Superior temporal gyrus (tissue), 1 donor: ENCODE measurements around the gene IFI27L2.
A peak's percentile ranks its signal among the peaks of the same experiment; 100 is the strongest.
"Not testable (repeated sequence)": the region's sequence is repeated elsewhere in the genome, so short reads cannot be mapped to it uniquely, and the experiment has no call there.

Source experiments
- DNase-seq: peaks from one replicate; pipeline ENCODE4 v3.0.0-alpha.2; 2016; ENCODE audit errors: extremely low spot score

Gene IFI27L2, protein sequence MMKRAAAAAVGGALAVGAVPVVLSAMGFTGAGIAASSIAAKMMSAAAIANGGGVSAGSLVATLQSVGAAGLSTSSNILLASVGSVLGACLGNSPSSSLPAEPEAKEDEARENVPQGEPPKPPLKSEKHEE

DNA sequence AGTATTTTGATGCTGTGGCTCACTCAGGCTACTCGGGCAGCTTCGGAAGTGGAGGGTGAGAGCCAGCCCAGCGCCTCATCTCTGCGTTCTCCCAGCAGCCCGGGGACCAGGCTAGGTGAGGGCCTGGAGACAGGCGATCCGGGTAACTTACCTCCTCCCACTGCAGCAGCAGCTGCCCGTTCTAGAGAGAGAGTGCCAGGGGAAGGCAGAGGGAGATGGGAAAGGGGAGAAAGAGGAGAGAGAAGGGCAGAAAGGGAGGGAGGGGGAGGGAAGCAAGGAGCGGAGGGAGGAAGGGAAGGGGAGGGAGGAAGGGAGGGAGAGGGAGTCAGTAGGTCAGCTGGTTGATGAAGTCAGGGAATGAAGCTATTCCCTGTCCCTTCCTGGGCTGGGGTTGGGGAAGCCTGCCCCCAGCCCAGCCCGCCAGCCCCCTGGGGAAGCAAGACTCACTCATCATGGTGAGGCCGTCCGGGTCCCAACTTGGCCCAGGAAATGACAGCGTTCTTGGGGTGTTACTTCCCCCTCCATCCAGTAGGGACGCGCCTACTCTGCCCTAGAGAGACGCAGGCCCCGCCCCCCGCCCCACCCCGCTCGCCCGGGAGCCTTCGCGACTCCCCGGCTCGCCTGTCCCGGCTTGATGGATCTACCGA is at the start of gene IFI27L2:
IFI27L2 (minus strand) TSS at position 494 of the 647 bp plus-strand sequence; CDS start at position 454, 40 bp downstream.
- DNase-seq = peak; percentile 80

DNA sequence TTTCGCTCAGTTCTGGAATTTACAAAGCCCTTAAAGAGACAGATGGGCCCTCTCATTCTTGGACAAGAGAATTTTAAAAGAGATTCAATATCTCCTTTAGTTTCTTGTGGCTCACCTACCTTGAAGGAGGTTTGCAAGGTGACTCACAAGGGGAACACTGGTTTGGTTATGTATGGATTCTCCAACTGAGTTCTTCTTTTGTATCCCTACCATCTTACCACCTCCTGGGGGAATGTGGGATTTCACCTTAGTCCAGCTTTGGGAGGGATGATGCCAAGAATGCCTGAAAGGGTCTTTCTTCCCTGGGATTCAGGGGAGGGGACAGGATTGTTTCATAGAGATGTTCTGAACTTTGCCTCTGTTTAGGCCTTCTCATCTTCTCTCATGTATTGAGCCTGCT is 48.4 kb upstream of the IFI27L2 start:
- peak; percentile 24 for DNase-seq

DNA sequence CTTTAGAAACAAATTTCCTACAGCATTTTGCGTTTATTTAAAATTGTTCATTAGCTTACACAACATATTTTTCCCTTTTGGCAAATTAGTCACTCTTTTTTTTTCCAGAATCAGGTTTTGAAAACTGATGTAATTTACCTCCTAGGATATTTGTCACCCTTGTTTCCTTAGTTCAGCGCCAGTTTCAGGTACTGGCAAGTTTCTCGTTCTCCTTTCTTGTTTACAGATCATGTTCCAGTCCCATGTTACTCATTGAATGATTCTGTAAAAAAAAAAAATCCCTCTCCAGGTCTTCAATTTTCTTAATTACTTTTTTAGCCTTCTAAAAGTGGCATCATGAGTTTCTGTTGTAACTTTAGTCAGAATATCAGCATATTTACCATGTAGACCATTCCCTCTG is 47.4 kb upstream of the IFI27L2 start:
- peak; percentile 20 for DNase-seq

DNA sequence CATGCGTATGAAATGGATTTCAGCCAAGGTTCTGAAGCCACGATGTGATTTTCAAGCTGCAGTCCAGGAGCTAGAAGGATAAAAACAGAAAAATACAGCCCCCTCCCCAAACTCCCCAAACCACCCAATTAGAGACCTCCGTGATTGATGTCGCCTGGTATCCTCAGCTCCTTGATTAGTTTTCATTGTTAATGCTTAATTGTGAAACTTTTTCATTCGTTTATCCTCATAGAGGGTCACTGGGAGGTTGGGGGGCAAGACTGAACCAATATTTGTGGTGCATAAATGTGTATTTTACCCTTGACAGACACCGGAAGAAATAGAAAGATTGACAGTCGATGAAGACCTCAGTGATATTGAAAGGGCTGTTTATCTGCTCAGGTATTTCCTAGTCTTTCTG is 46.3 kb upstream of the IFI27L2 start:
- DNase-seq = no peak

DNA sequence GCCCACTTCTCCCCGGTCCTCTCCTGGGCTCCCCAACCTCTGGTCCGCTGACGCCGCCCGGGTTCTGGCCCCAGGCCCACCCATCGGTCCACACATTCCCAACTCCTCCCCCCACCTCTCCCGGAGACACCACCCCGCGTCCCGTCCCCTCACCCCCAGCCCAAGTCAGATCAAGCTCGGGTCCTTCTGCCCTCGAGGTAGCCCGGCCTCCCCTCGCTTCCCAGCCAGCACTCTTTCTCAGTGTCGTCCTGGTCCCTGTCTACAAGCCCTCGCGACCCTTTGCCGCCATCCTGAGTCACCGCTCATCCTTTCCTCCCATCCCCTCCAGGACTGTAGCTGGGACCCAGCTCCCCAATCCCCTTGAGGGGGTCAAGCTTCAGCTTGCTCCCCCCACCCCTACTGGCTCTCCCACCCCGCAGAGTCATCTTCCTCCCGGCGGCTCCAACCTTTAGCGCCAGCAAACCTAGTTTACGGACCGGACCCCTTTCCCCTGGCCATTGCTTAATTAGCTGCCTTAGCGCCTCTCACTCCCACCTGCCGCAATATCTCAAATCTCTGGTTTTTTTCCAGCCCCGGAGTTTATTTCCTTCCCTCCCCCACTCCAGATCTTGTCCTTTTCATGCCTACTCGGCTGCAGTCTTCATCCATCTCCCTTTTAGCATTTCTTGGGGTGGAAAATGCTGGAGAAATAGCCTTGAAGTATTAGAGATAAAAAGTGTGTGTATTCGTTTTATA is 45.8 kb upstream of the IFI27L2 start:
- peak; percentile 17 for DNase-seq

DNA sequence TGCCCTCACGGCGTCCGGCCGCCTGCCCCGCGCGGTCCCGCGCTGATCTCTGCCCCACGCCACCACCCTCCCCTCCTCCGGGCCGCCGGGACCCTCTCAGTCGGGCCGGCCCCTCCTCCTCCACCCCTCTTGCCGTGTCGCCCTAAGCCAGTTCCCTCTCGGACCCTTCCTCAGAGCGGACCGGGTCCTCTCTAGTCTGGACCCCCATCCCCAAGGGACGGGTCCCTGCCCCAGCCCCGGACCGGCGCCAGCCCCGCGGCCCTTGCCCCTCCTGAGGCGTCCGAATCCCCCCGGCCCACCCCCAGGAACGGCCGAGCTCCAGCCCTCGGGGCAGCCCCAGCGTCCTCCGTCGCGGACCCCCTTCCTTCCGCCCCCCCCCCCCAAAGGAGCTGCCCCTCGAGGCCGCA is 45.2 kb upstream of the IFI27L2 start:
- DNase-seq = no peak

DNA sequence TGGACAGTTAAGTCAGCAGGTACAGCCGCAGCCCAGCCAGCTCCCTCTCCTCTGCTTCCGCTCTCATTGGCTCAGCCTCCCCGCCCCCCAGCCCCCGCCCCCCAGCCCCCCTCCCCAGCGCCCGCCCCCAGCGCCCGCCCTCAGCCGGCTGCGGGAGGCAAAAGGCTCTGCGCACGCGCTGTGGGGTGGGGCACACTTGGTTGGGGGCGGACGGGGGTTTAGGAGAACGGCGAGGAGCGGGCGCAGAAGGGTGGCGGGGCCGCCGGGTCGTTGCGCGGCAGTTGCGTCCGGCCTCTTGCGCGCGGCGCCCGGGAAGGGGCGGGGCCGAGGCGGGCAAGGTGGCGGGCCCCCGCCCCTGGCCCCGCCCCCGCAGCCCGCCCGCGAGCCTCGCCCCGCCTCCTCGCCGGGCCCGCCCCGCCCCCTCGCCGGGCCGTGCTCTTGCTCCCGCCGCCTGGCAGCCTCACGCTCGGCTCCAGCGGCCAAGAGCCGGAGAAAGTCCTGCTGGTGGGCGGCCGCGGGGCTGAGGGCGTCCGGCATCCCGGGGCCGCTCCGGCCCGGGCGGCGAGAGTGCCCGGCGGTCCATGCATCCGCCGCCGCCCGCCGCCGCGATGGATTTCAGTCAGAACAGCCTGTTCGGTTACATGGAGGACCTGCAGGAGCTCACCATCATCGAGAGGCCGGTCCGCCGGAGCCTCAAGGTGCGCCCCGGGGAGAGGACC is 44.6 kb upstream of the IFI27L2 start, which contains the start of gene PPP4R4:
PPP4R4 (plus strand) TSS at position 438 of the 719 bp plus-strand sequence; CDS start at position 582, 144 bp downstream.
- peak; percentile 63 for DNase-seq

DNA sequence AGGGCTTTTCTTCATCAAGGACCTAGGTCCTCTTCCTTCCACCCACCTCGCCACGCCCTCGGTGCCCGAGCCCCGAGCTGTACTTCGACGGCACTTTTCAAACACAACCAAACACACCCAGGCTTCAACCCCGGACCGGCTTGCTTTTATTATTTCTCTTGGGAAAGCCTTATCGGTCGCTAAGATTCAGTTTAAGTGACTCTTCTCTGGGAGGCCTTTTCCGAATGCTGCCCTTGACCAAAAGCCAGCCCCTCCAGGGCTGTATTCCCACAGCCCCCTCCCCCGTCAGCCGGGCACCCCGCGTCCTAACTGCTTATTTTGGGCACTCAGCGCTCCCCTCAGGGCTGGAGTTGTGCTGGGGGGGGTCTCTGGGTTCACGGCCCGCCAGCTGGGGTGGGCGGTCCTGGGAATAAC is 44.1 kb upstream of the IFI27L2 start:
- DNase-seq = peak; percentile 22

DNA sequence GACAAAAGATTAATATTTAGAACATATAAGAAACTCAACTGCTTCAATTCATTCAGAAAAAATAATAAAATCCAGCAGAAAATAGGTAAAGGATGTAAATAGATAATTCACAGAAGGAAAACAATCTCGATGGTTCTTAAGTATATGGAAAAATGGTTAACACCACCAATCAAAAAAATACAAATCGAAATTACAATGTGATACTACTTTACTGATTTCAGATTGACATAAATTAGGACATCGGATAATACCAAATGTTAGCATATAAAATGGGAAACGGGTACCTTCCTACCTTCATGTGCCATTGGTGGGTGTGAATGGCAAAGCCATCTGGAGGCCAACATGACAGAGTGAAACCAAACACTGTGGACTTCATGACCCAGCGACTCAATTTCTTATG is 43.1 kb upstream of the IFI27L2 start:
- DNase-seq = no peak

DNA sequence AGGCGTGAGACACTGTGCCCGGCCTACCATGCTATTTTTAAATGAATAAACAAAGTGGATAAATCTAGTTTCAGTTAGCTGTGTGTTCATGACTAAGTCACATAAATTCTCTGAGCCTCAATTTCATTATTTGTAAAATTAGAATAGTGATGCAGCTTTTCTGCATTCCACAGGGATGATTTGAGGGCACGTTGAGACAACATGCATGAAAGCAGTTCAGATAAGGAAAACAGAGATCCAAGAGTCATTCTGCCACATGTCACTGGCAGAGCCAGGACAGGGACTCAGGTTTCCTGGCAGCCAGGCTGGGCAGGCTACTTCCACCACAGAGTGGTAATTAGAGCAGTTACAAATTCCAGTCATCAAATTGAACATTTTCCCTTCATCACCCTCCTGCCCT is 41.8 kb upstream of the IFI27L2 start:
- no peak for DNase-seq

DNA sequence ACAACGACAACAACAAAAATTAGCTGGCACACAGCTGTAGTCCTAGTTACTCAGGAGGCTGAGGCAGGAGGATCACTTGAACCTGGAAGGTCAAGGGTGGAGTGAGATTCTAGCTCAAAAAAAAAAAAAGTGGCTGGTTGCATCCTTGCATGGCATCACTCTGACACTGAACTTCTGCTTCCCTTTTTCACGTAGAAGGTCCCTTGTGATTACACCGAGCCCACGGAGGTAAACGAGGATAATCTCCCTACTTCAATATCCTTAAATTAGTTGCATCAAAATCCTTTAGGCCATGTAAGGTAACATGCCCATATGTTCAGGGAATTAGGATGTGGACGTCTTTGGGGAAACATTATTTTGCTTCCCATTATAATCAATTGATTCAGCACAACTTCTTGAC is 40.7 kb upstream of the IFI27L2 start:
- DNase-seq = no peak

DNA sequence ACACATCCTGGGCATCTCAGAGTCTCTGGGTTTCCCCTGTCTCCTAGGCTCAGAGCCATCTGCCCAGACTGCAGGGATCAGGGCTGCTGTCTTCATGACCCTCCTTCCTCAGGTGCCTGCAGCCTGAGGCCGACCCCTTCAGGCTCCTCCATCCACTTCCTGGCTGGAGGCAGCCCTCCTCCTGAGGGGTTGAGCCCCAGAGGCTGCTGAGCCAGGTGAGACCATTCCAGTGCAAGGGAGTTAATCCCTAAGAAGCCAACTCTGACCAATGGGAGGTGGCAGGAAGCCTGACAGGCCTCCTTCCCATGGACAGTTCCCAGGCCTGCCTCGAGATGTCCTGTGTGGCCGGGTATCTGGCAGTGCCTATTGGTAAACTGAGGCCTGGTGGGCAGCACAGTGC is 36.3 kb upstream of the IFI27L2 start:
- no peak for DNase-seq

DNA sequence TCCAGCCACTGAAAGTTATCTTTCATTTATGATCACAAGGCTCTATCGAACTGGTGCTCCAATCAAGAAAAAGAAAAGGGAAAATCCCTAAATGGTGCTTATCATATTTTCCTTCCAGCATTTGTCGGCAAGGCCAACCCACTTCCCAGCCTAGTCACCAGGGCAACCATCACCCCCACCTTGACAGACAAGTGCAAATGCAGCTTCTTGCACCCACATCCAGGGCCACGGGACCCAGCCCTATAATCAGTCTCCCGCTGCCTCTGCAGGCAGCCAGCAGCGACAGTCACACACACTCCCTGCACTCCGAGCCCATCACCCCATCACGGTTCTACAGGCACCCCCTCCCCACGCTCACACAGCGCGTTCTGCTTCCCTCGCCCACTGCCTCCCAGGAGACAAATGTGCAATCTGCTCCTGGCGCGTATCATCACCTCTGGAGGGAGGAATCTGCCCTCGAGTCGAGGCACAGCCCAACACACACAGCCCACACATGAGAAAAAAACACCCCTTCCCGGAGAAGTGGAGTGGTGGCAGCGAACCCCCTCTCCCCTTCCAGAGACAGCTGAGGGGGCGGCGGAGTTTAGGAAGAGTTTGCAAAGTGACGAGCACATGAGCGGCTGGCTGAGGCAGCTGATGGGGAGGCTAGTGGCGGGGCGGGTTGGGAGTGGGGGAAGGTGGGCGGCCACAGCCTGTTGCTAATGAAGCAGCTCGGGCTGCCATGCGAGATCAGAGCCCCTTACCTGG is 35.5 kb upstream of the IFI27L2 start:
- DNase-seq = peak; percentile 18

DNA sequence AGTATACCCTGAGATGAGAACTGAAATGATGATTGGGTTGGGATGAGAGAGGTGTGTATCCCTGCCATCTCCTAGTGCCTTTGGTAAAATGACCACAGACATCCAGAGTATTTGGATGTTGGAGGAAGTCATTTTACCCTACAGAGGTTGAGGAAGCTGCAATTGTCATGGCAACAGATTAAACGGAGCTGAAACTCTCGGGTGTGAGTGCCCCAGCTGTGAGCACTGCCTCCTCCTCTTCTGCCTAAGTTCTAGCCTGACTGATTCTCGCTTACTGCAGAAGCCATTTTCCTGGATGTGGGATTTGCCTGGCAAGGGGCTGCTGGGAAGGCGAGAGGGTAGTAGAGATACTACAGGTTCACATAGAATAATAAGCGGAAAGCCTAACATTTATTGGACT is 34.4 kb upstream of the IFI27L2 start:
- peak; percentile 17 for DNase-seq

DNA sequence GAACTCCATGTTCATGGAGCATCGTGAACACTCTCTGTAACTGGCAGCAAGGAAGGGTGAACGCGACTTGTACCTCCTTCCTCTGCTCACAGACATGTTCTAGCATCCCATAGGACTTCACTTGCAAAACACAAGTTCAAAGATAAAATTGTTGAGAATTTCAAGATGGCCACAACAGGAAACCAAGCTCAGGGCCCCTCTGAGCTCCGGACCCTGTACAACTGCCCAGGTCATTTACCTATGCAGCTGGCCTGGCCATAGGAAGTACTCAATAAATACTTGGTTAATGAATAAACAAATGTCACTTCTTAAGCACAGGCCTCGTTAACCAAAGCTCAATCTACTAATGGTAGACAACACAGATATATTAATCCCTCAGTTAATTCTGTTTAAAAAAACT is 33.1 kb upstream of the IFI27L2 start:
- DNase-seq = no peak

DNA sequence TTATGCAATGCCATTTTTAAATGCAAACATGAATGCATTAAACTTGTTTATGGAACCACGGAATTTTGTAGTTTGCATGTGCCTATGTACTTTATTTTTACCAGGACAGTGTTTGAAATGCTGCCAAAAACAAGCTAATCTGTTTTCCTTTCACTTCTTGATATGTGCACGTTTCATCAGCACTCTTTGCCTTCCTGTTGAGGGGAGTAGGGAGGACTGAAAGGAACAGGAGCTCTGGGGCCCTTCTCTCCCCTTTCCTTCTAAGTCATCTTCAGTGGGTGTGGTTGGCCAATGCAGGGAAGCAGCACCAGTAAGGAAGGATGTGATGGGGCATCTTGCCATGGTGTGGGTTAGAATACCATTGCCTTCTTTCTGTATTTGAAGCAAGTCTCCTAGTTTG is 32.6 kb upstream of the IFI27L2 start:
- DNase-seq = peak; percentile 20

DNA sequence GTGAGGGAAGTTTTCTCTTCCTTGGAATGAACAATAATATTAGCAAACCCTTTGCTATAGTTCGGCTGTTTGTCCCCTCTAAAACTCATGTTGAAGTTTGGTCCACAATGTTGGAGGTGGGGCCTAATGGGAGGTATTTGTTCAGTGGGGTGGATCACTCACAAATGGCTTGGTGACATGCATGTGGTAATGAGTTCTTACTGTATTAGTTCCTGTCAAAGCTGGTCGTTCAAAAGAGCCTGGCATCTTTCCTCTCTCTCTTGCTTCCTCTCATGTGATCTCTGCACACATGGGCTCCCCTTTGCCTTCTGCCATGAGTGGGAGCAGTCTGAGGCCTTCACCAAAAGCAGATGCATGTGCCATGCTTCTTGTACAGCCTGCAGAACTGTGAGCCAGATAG is 31.7 kb upstream of the IFI27L2 start:
- no peak for DNase-seq

DNA sequence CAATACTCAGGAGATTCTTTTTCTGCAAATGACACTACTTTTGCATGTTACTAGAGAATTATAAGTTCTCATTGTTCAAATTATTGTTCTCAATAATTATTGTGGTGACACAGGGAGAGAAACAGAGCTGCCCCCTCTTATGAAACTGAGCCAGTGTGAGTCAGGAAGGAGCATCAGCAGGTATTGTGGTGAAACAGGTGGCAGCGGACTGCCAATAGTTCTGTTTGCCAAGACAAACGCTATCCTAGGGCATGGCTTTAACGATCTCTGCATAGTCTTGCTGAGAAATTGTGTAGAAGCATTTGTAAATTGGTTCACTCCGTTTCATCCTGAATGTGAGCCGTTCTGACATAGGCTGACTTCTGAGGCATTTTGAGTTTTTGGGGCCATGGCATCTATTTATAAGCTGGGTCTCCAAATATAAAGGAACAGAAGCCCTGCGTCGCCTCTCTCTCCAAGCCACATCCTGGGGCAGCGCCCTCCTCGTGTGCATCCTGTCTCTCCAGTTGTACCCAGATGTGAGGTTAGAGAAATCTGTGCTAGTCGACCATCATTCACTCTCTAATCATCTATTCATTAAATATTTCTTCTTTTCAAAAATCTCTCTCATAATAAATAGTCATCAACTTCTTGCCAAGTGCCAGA is 29.0 kb upstream of the IFI27L2 start:
- DNase-seq = no peak

DNA sequence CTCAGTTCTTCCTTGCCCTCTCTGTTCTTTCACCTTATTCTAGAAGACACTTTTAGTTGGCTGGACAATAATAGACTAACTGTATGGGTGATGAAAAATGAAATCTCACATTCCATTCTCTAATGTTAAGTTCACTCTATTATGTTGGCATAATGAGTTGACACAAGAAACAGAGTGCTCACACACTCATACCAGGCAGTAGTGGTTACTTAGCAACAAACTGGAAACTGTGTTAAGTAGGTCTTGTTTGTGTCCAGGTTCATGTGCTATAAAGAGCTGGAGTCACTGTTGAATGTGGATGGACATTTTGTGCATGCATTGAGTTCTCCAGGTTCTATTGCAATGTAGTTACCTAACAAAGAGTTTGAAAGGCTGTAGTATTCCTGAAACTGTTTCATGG is 27.8 kb upstream of the IFI27L2 start:
- peak; percentile 25 for DNase-seq

DNA sequence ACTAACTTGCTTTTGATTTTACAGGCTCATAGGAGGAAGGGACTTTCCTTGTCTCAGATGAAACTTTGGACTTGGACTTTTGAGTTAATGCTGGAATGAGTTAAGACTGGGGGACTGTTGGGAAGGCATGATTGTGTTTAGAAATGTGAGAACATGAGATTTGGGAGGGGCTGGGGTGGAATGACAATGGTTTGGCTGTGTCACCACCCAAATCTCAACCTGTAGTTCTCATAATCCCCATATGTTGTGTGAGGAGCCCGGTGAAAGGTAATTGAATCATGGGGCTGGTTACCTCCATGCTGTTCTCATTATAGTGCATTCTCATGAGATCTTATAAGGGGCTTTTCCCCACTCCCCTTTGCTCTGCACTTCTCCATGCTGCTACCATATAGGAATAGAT is 26.7 kb upstream of the IFI27L2 start:
- DNase-seq = not testable (repeated sequence)

DNA sequence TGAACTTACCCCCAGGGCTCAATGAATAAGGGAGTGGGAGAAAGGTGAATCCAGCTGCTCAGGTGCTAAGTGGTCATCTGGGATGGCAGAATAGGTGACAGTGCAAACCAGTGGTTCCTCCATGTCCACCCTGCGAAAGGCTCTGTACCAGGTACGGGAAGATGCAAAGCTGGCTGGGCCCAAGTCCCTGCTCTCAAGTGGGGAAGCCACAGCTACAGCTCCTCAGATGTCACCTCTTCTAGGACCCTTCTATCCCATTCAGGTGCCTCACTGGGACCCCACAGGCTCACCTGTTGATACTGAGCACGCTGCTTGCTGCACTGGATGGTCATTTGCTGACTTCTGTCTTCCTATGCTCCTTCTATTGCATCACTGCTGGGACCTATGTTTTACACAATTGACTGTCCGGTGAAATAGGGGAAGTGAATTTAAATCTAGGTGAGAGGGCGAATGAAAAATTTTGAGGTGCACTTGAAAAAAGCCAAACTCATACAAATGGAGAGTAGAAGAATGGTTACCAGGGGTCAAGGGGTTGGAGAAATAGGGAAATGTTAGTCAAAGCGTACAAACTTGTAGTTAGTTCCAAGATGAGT is 24.4 kb upstream of the IFI27L2 start:
- no peak for DNase-seq
